H1 (cell line): Measurements from ENCODE around the gene SPAG5. TPM values are rescaled to one million over a fixed set of nuclear protein-coding genes. Genes with fewer than 3 reads are reported as not detected.

Experiments
- CTCF ChIA-PET: fragments of 300-600 bp; sonication (Branson Sonifier 250); formaldehyde crosslinking; loops from one replicate; lab custom pipeline; 2021; ENCODE audit not compliant: partially characterized antibody; lab: Charles Lee
- POLR2A ChIA-PET: fragments of 300-600 bp; sonication (Branson Sonifier 250); formaldehyde crosslinking; loops from one replicate; lab custom pipeline; 2021; ENCODE audit warnings: inconsistent platforms; ENCODE audit not compliant: partially characterized antibody; lab: Charles Lee
- DNase-seq, 2 experiments: peaks; one replicate each; pipeline versions ENCODE4 v3.0.0 to v3.0.0-alpha.2; 2010 to 2022; ENCODE audit warnings: low spot score in 2 of 2, low read depth in 1 of 2, mixed read lengths in 1 of 2
- FAIRE-seq: peaks from 2 replicates; lab custom pipeline; 2011; peaks lifted over from hg19 to GRCh38; lab: Jason Lieb, UNC
- H2AFZ ChIP-seq: 2 replicates; pipeline ENCODE4 v1.8.1; 2012; ENCODE audit warnings: low read length, inconsistent platforms
- H2AK5ac ChIP-seq: 2 replicates; pipeline ENCODE4 v1.6.1; 2013; ENCODE audit warnings: low read depth, low read length
- H2BK120ac ChIP-seq: replicated peaks from 2 replicates; pipeline ENCODE3; 2013; ENCODE audit warnings: low read depth, low read length, inconsistent platforms
- H2BK12ac ChIP-seq: 2 replicates; pipeline ENCODE4 v1.6.1; 2013; ENCODE audit warnings: low read depth, low read length
- H2BK15ac ChIP-seq: 2 replicates; pipeline ENCODE4 v1.6.1; 2013; ENCODE audit warnings: low read length
- H2BK20ac ChIP-seq: 2 replicates; pipeline ENCODE4 v1.6.1; 2013; ENCODE audit warnings: low read length
- H2BK5ac ChIP-seq: 2 replicates; pipeline ENCODE4 v1.6.1; 2013; ENCODE audit warnings: low read depth, low read length
- H3K14ac ChIP-seq: 2 replicates; pipeline ENCODE4 v1.6.1; 2013; ENCODE audit warnings: inconsistent platforms; ENCODE audit not compliant: insufficient read length
- H3K18ac ChIP-seq: 2 replicates; pipeline ENCODE4 v1.6.1; 2013; ENCODE audit warnings: low read length; ENCODE audit errors: extremely low read depth
- H3K23ac ChIP-seq: 2 replicates; pipeline ENCODE4 v1.6.1; 2013; ENCODE audit warnings: inconsistent platforms; ENCODE audit not compliant: insufficient read length
- H3K23me2 ChIP-seq: 2 replicates; pipeline ENCODE4 v1.6.1; 2013; ENCODE audit warnings: low read depth, low read length
- H3K27ac ChIP-seq: 2 replicates; pipeline ENCODE4 v1.6.1; 2011; ENCODE audit warnings: low read depth, low read length, inconsistent platforms
- H3K27me3 ChIP-seq, 4 experiments: replicated peaks in 1 of 4; 1 replicate in 1 of 4; 2 replicates in 3 of 4; pipeline versions ENCODE4 v1.6.1 to v1.8.1; 2011 to 2013; ENCODE audit warnings: low read length in 3 of 4, mild to moderate bottlenecking in 3 of 4, inconsistent platforms in 2 of 4, mixed read lengths in 2 of 4, moderate library complexity in 1 of 4; ENCODE audit not compliant: control insufficient read depth in 3 of 4, insufficient read depth in 3 of 4; ENCODE audit errors: extremely low read depth in 1 of 4
- H3K36me3 ChIP-seq, 4 experiments: 2 replicates each; pipeline versions ENCODE4 v1.6.1 to v1.8.1; 2011 to 2013; ENCODE audit warnings: mild to moderate bottlenecking in 4 of 4, low read length in 3 of 4, moderate library complexity in 2 of 4, control low read depth in 1 of 4, inconsistent platforms in 1 of 4; ENCODE audit not compliant: insufficient read depth in 4 of 4, control insufficient read depth in 2 of 4
- H3K4ac ChIP-seq: replicated peaks from 2 replicates; pipeline ENCODE3; 2013; ENCODE audit warnings: low read length, low read depth, mixed read lengths, inconsistent platforms; ENCODE audit not compliant: insufficient read length
- H3K4me1 ChIP-seq, 4 experiments: replicated peaks in 1 of 4; 1 replicate in 1 of 4; 2 replicates in 3 of 4; pipeline versions ENCODE4 v1.6.1 to v1.8.1; 2011 to 2013; ENCODE audit warnings: low read length in 3 of 4, inconsistent platforms in 2 of 4, mixed read lengths in 1 of 4; ENCODE audit not compliant: insufficient read depth in 4 of 4, control insufficient read depth in 3 of 4
- H3K4me2 ChIP-seq, 2 experiments: 2 replicates each; pipeline versions ENCODE4 v1.6.1 to v1.8.1; 2011 to 2013; ENCODE audit warnings: low read depth in 2 of 2, low read length in 2 of 2, control low read depth in 1 of 2, inconsistent platforms in 1 of 2, mild to moderate bottlenecking in 1 of 2; ENCODE audit not compliant: insufficient read depth in 1 of 2
- H3K4me3 ChIP-seq, 4 experiments: fragments of 200-600, 300-600 bp in 1 of 4; sonication (generic), shearing (Covaris generic), sonication (Bioruptor Twin) in 1 of 4; 2 replicates each; pipeline versions ENCODE4 v1.5.1 to v1.8.1; 2011 to 2016; ENCODE audit warnings: low read length in 4 of 4, low read depth in 3 of 4, control low read depth in 2 of 4, inconsistent platforms in 2 of 4, mild to moderate bottlenecking in 2 of 4, mixed read lengths in 1 of 4, moderate library complexity in 1 of 4; ENCODE audit not compliant: insufficient read depth in 2 of 4; ENCODE audit errors: extremely low read depth in 1 of 4
- H3K56ac ChIP-seq: replicated peaks from 2 replicates; pipeline ENCODE3; 2013; ENCODE audit warnings: low read depth, mild to moderate bottlenecking, mixed read lengths, low read length, inconsistent platforms; ENCODE audit not compliant: insufficient read length
- H3K79me1 ChIP-seq: 2 replicates; pipeline ENCODE4 v1.6.1; 2013; ENCODE audit warnings: low read depth, low read length, control low read depth
- H3K79me2 ChIP-seq, 2 experiments: 2 replicates each; pipeline versions ENCODE4 v1.6.1 to v1.8.1; 2012 to 2013; ENCODE audit warnings: low read length in 2 of 2, mild to moderate bottlenecking in 2 of 2, inconsistent platforms in 1 of 2; ENCODE audit not compliant: insufficient read depth in 2 of 2, control insufficient read depth in 1 of 2
- H3K9ac ChIP-seq, 4 experiments: replicated peaks in 1 of 4; 1 replicate in 1 of 4; 2 replicates in 3 of 4; pipeline versions ENCODE4 v1.6.1 to v1.8.1; 2011 to 2013; ENCODE audit warnings: low read depth in 3 of 4, low read length in 3 of 4, control low read depth in 2 of 4, mild to moderate bottlenecking in 2 of 4, moderate library complexity in 2 of 4, inconsistent platforms in 1 of 4; ENCODE audit errors: extremely low read depth in 1 of 4
- H3K9me3 ChIP-seq, 2 experiments: 2 replicates each; pipeline versions ENCODE4 v1.6.1 to v1.8.1; 2012 to 2013; ENCODE audit warnings: mild to moderate bottlenecking in 2 of 2, moderate library complexity in 2 of 2, control low read depth in 1 of 2, inconsistent platforms in 1 of 2, low read depth in 1 of 2, low read length in 1 of 2, mixed read lengths in 1 of 2; ENCODE audit not compliant: insufficient read depth in 2 of 2
- H4K20me1 ChIP-seq, 2 experiments: replicated peaks in 1 of 2; 2 replicates each; pipeline versions ENCODE3 to v1.8.1; 2011 to 2013; ENCODE audit warnings: inconsistent platforms in 2 of 2, low read length in 2 of 2, mild to moderate bottlenecking in 1 of 2; ENCODE audit not compliant: insufficient read depth in 2 of 2, control insufficient read depth in 1 of 2
- H4K5ac ChIP-seq: 2 replicates; pipeline ENCODE4 v1.6.1; 2013; ENCODE audit warnings: low read length, low read depth, mixed read lengths, inconsistent platforms; ENCODE audit not compliant: insufficient read length
- H4K8ac ChIP-seq: 2 replicates; pipeline ENCODE4 v1.8.0; 2013; ENCODE audit warnings: mild to moderate bottlenecking, moderate library complexity, low read length, inconsistent platforms; ENCODE audit not compliant: insufficient read depth; ENCODE audit errors: extremely low read depth
- H4K91ac ChIP-seq: replicated peaks from 2 replicates; pipeline ENCODE3; 2013; ENCODE audit warnings: low read length, mixed read lengths, inconsistent platforms; ENCODE audit not compliant: insufficient read length
- EZH2 ChIP-seq: fragments of 200-600 bp; sonication (generic); IDR thresholded peaks from 2 replicates; pipeline ENCODE4 v1.7.1; 2012; ENCODE audit warnings: low read depth, mild to moderate bottlenecking, moderate library complexity, low read length, inconsistent platforms; ENCODE audit not compliant: severe bottlenecking
- HDAC6 ChIP-seq: IDR thresholded peaks from one replicate; pipeline ENCODE4 v1.7.1; 2012; ENCODE audit warnings: low read depth, mild to moderate bottlenecking, inconsistent platforms, low read length, moderate library complexity
- NANOG ChIP-seq: IDR thresholded peaks from 2 replicates; pipeline ENCODE4 v1.6.1; 2011; ENCODE audit warnings: low read length, low read depth, mild to moderate bottlenecking, inconsistent platforms; ENCODE audit not compliant: insufficient read depth, poor library complexity, severe bottlenecking
- NRF1 ChIP-seq: IDR thresholded peaks from 2 replicates; pipeline ENCODE4 v1.6.1; 2011; ENCODE audit warnings: mild to moderate bottlenecking, low read depth, low read length, improper control_type of control experiment
- RNF2 ChIP-seq: fragments of 200-900, 300-1000 bp; sonication (generic); IDR thresholded peaks from 2 replicates; pipeline ENCODE4 v1.7.1; 2016; ENCODE audit warnings: borderline replicate concordance, low read depth, mild to moderate bottlenecking, antibody characterized with exemption, low read length; ENCODE audit not compliant: poor library complexity, severe bottlenecking; ENCODE audit errors: missing control alignments
- TCF12 ChIP-seq: IDR thresholded peaks from 2 replicates; pipeline ENCODE4 v1.6.1; 2011; ENCODE audit warnings: low read depth, mild to moderate bottlenecking, low read length
- WGBS, 2 experiments: shearing (Covaris generic) in 1 of 2; methylation state at CpG; one replicate each; pipeline versions ENCODE4 v1.1.6 to v1.1.7; 2013 to 2015; ENCODE audit warnings: low lambda C conversion rate in 2 of 2, mixed read lengths in 2 of 2, inconsistent platforms in 1 of 2, low coverage in 1 of 2, missing lambda C conversion rate in 1 of 2; ENCODE audit not compliant: insufficient replicate concordance in 2 of 2, insufficient coverage in 1 of 2, insufficient read length in 1 of 2; ENCODE audit errors: extremely low coverage in 1 of 2, missing lambda C conversion rate in 1 of 2; 5-methylcytosine and 5-hydroxymethylcytosine counted together
- polyA plus RNA-seq, 7 experiments: library from polyadenylated mRNA; depleted of rRNA in 3 of 7; stranded (reverse) in 5 of 7; unstranded in 2 of 7; fragments of >200 nt in 5 of 7; fragments of 200-250 nt in 2 of 7; gene quantifications; 1 replicate in 5 of 7; 2 replicates in 1 of 7; 4 replicates in 1 of 7; pipeline versions ENCODE4 v1.2.1 to v1.2.3, GENCODE V29; 2011 to 2013; ENCODE audit warnings: missing spikeins in 2 of 7, mixed read lengths in 2 of 7
- total RNA-seq: library from RNA; stranded (reverse); fragmentation: NEBNext Ultra II Directional; extraction: Animal tissue kit (Norgen Biotek cat#: 25700); gene quantifications from 2 replicates; pipeline ENCODE4 v1.2.1, GENCODE V29; 2021
- TF ChIP-seq, protein P1 (sequence below): IDR thresholded peaks from 2 replicates; pipeline ENCODE4 v1.6.1; 2012; ENCODE audit warnings: inconsistent platforms
- TF ChIP-seq, protein P2 (sequence below), 3 experiments: IDR thresholded peaks; 1 replicate in 2 of 3; 2 replicates in 1 of 3; pipeline versions ENCODE4 v1.5.1 to v1.6.1; 2011; ENCODE audit warnings: low read length in 3 of 3, mild to moderate bottlenecking in 3 of 3, inconsistent platforms in 2 of 3, low read depth in 1 of 3, moderate library complexity in 1 of 3; ENCODE audit not compliant: insufficient read depth in 1 of 3; ENCODE audit errors: control extremely low read depth in 1 of 3

SPAG5 gene
- total and polyA plus RNA-seq, 2 of the 8 experiments (the other 6 are each of a cell fraction or from before 2014, with no cell fraction given), result 57.1 to 129 TPM

- Histone ChIP-seq H3K14ac (no peak overlapping the region), H3K4ac (no peak overlapping the region), H2AFZ (no peak overlapping the region), H2BK120ac (no peak overlapping the region), H4K5ac (no peak overlapping the region), H3K18ac (no peak overlapping the region), H2AK5ac (no peak overlapping the region), H3K27me3 (no peaks in the 10 kb centered on the region; a peak in 1 of 7 replicates), H3K36me3 (peaks cover 2 to 30% (median 11%) of the 10 kb centered on the region in 4 experiments), H3K56ac (no peak overlapping the region), H3K9me3 (no peaks in the 10 kb centered on the region), H3K79me1 (peaks cover 7% of the 10 kb centered on the region; the same call in 1 of the 2 replicates), H3K23ac (no peak overlapping the region), H2BK20ac (no peak overlapping the region), H3K79me2 (peaks cover 0 to 10% of the 10 kb centered on the region in 2 experiments; a peak in 1 of 4 replicates), H3K4me3 (peak overlapping the region; percentile 38 to 89 (median 63); a peak in 4 of 8 replicates), H2BK15ac (no peak overlapping the region), H4K91ac (no peak overlapping the region), H3K27ac (no peak overlapping the region), H3K9ac (no peak overlapping the region), H4K8ac (no peak overlapping the region), H3K23me2 (peaks cover 7% of the 10 kb centered on the region; the same call in 1 of the 2 replicates), H4K20me1 (peaks cover 2 to 10% of the 10 kb centered on the region in 2 experiments), H2BK12ac (no peak overlapping the region), H2BK5ac (no peak overlapping the region; the same call in none of the 2 replicates), H3K4me2 (peak overlapping the region; percentile 81 to 82), H3K4me1 (peaks cover 0 to 10% (median 2%) of the 10 kb centered on the region in 4 experiments; a peak in 2 of 7 replicates)
- ChIA-PET POLR2A (interaction anchor here (0.6 to 3.9 kb wide), 4 partner anchors 10 to 196 kb away, joined by 3 to 23 read pairs (median 6); partner anchors contain the start of genes PIGS and POLDIP2), CTCF (interaction anchor here (0.7 to 1.5 kb wide), 8 partner anchors 9 to 183 kb away, joined by 3 to 5 read pairs (median 4); partner anchors contain the start of genes ALDOC and VTN)
- 80% methylated on average over 5 of the region's 5 CpGs; no CpG with 5 or more reads in 1 of the 2 experiments for WGBS, 2 experiments
- FAIRE-seq (no peak), DNase-seq (no peak)
- TF ChIP-seq, protein P1, sequence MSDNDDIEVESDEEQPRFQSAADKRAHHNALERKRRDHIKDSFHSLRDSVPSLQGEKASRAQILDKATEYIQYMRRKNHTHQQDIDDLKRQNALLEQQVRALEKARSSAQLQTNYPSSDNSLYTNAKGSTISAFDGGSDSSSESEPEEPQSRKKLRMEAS, result no peak
- TF ChIP-seq EZH2 (no peak), RNF2 (no peak), HDAC6 (no peak), TCF12 (no peak), NANOG (no peak), NRF1 (no peak)
- TF ChIP-seq, protein P2, sequence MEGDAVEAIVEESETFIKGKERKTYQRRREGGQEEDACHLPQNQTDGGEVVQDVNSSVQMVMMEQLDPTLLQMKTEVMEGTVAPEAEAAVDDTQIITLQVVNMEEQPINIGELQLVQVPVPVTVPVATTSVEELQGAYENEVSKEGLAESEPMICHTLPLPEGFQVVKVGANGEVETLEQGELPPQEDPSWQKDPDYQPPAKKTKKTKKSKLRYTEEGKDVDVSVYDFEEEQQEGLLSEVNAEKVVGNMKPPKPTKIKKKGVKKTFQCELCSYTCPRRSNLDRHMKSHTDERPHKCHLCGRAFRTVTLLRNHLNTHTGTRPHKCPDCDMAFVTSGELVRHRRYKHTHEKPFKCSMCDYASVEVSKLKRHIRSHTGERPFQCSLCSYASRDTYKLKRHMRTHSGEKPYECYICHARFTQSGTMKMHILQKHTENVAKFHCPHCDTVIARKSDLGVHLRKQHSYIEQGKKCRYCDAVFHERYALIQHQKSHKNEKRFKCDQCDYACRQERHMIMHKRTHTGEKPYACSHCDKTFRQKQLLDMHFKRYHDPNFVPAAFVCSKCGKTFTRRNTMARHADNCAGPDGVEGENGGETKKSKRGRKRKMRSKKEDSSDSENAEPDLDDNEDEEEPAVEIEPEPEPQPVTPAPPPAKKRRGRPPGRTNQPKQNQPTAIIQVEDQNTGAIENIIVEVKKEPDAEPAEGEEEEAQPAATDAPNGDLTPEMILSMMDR (IDR thresholded peaks at IDR 0.05; ENCODE audit: control extremely low read depth in 1 of 3, insufficient read depth in 1 of 3, low read depth in 1 of 3, low read length in 3 of 3), result no peak
Observed at GRCh38 chr17:28553000-28553505, 45.8 kb downstream of the SPAG5 start.
